ENCODE measurements around the gene DUSP21.

DNA sequence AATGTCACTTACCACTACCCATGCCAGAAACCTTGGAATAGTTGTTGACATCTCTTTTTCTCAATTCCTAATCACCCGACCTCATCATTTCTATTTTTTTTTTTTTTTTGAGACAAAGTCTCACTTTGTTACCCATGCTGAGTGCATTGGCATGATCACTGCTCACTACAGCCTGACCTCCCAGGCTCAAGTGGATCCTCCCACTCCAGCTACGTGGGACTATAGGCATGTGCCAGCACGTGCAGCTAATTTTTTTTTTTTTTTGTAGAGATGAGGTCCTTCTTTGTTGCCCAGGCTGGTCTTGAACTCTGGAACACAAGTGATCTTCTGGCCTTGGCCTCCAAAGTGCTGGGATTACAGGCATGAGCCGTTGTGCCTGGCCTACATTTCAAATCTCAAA, 41.1 kb downstream of the DUSP21 start:
- no peak for TF ChIP-seq EZH2 (IDR thresholded peaks at IDR 0.05; ENCODE audit: borderline replicate concordance, low read depth, low read length, severe bottlenecking)
- no peak for TF ChIP-seq POLR2A (IDR thresholded peaks at IDR 0.05; ENCODE audit: low read depth, low read length)
